IMR-90 (cell line): ENCODE results near the gene SUN5.

Source experiments
- BHLHE40 ChIP-seq: fragments of 150-350 bp; IDR thresholded peaks from 2 replicates; pipeline ENCODE4 v1.6.1; 2016; ENCODE audit warnings: mild to moderate bottlenecking, low read depth, low read length
- CEBPB ChIP-seq: IDR thresholded peaks from 2 replicates; pipeline ENCODE4 v1.6.1; 2012; ENCODE audit warnings: low read depth, low read length, improper control_type of control experiment
- MXI1 ChIP-seq: IDR thresholded peaks from 2 replicates; pipeline ENCODE4 v1.6.1; 2012; ENCODE audit warnings: low read depth, mild to moderate bottlenecking, low read length, moderate library complexity, borderline replicate concordance
- POLR2A ChIP-seq: IDR thresholded peaks from 2 replicates; pipeline ENCODE4 v1.6.1; 2012; ENCODE audit warnings: mild to moderate bottlenecking, low read depth, low read length
- RAD21 ChIP-seq: IDR thresholded peaks from 2 replicates; pipeline ENCODE4 v1.6.1; 2012; ENCODE audit warnings: low read length, improper control_type of control experiment
- TF ChIP-seq, protein P1 (sequence below): conservative IDR thresholded peaks from 2 replicates; pipeline ENCODE4 v1.5.1; 2012; ENCODE audit warnings: mild to moderate bottlenecking, low read depth, low read length, improper control_type of control experiment
- TF ChIP-seq, protein P2 (sequence below): fragments of 150-350 bp; IDR thresholded peaks from 2 replicates; pipeline ENCODE4 v1.6.1; 2017; ENCODE audit warnings: mild to moderate bottlenecking, antibody characterized with exemption, low read length, low read depth

DNA sequence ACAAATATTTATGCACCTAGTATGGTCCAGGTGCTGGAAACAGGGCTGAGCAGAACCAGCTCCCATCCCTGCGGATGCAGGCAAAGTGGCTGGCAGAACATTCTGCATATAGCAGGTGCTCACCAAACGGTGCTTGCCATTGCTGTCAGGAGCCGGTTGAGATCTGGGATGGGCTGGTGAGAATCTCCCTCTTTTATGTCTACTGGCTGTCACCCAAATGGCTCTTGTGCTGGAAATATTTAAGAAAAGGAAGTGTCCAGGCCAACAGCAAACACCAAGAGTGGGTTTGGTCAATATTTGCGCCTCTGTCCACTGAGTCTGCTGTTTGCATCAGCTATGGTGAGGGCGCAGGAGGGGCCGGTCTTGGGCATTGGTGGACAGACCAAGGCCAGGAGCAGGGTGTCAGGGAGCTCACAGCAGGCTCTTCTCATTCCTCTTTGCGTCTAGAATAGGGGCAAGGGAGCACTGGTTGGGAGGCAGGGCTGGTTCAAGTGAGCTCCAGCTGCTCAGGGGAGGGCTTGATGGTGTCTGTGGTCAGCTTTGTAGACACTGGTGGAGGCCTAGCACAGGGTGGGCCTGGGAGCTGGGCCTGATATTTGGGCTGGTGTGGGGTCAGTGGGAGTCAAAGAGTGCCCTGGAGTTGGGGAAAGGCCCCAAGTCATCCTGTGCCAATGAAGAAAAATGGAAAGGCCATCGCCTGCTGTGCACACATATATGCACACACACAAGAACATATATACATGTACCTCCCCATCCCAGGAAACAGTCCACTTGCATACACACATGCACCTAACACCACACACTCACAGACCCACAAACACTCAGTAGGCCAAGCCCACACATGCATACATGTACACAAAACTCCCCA, 1.9 kb upstream of the SUN5 start:
- TF ChIP-seq, protein P1, sequence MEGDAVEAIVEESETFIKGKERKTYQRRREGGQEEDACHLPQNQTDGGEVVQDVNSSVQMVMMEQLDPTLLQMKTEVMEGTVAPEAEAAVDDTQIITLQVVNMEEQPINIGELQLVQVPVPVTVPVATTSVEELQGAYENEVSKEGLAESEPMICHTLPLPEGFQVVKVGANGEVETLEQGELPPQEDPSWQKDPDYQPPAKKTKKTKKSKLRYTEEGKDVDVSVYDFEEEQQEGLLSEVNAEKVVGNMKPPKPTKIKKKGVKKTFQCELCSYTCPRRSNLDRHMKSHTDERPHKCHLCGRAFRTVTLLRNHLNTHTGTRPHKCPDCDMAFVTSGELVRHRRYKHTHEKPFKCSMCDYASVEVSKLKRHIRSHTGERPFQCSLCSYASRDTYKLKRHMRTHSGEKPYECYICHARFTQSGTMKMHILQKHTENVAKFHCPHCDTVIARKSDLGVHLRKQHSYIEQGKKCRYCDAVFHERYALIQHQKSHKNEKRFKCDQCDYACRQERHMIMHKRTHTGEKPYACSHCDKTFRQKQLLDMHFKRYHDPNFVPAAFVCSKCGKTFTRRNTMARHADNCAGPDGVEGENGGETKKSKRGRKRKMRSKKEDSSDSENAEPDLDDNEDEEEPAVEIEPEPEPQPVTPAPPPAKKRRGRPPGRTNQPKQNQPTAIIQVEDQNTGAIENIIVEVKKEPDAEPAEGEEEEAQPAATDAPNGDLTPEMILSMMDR: no peak
- TF ChIP-seq POLR2A (no peak), RAD21 (no peak), BHLHE40 (no peak), CEBPB (no peak), MXI1 (no peak)
- TF ChIP-seq, protein P2, sequence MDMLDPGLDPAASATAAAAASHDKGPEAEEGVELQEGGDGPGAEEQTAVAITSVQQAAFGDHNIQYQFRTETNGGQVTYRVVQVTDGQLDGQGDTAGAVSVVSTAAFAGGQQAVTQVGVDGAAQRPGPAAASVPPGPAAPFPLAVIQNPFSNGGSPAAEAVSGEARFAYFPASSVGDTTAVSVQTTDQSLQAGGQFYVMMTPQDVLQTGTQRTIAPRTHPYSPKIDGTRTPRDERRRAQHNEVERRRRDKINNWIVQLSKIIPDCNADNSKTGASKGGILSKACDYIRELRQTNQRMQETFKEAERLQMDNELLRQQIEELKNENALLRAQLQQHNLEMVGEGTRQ: no peak
